ENCODE data around the gene DCTN3.

Gene DCTN3

GRCh38 chr9:34623374-34624235 lies 3.3 kb upstream of the DCTN3 start:
- no peak for DNase-seq (ENCODE audit: low read depth)

- DNase-seq (ENCODE audit: low read depth): no peak
These were observed 5.2 kb downstream of the DCTN3 start for GRCh38 chr9:34615132-34615531.

GRCh38 chr9:34612788-34613390 lies 7.4 kb downstream of the DCTN3 start:
- peak; percentile 43 for DNase-seq (ENCODE audit: low read depth)

GRCh38 chr9:34611811-34612787 lies 8.2 kb downstream of the DCTN3 start, which contains the start of gene RPP25L:
Gene RPP25L, minus strand, starts transcription at chr9:34612097. Its CDS starts 801 bp downstream, at chr9:34611296.
- peak; percentile 74 for DNase-seq (ENCODE audit: low read depth)

GRCh38 chr9:34611251-34611810 lies 9.0 kb downstream of the DCTN3 start:
- DNase-seq (ENCODE audit: low read depth): no peak

GRCh38 chr9:34610434-34611206 lies 9.7 kb downstream of the DCTN3 start:
- no peak for DNase-seq (ENCODE audit: low read depth)

- no peak for DNase-seq (ENCODE audit: low read depth)
These were observed 13.0 kb downstream of the DCTN3 start for GRCh38 chr9:34607331-34607730.

- no peak for DNase-seq (ENCODE audit: low read depth)
These were observed 13.4 kb downstream of the DCTN3 start for GRCh38 chr9:34606905-34607304.

GRCh38 chr9:34606190-34606589 lies 14.1 kb downstream of the DCTN3 start:
- no peak for DNase-seq (ENCODE audit: low read depth)

- no peak for DNase-seq (ENCODE audit: low read depth)
These were observed 16.6 kb downstream of the DCTN3 start for GRCh38 chr9:34603610-34604231.

- no peak for DNase-seq (ENCODE audit: low read depth)
These were observed 18.2 kb downstream of the DCTN3 start for GRCh38 chr9:34601937-34602573.

GRCh38 chr9:34600908-34601307 lies 19.4 kb downstream of the DCTN3 start:
- DNase-seq (ENCODE audit: low read depth): no peak

GRCh38 chr9:34599546-34599945 lies 20.7 kb downstream of the DCTN3 start:
- DNase-seq (ENCODE audit: low read depth): no peak

- DNase-seq (ENCODE audit: low read depth): no peak
These were observed 26.1 kb downstream of the DCTN3 start for GRCh38 chr9:34594177-34594576.

- DNase-seq (ENCODE audit: low read depth): no peak
These were observed 27.2 kb downstream of the DCTN3 start for GRCh38 chr9:34592895-34593601.

- DNase-seq (ENCODE audit: low read depth): no peak
These were observed 28.1 kb downstream of the DCTN3 start for GRCh38 chr9:34591917-34592866.

GRCh38 chr9:34591248-34591916 lies 28.9 kb downstream of the DCTN3 start:
- peak; percentile 33 for DNase-seq (ENCODE audit: low read depth)
